ENCODE data around the gene ARHGAP6. TPM values are rescaled to one million over a fixed set of nuclear protein-coding genes. Genes with fewer than 3 reads are reported as not detected.

The ARHGAP6 gene
- total RNA-seq, 1 donor from 2014 or later: 33.6 TPM

GRCh38 chrX:11267425-11267824 is 398.3 kb downstream of the ARHGAP6 start:
- no peak for DNase-seq (ENCODE audit: low spot score in 2 of 2)
- Histone ChIP-seq H3K27me3 (no peaks in the 10 kb centered on the region), H3K9me3 (no peaks in the 10 kb centered on the region), H3K36me3 (no peaks in the 10 kb centered on the region), H3K27ac (no peak overlapping the region), H3K4me1 (peaks cover 0 to 2% of the 10 kb centered on the region in 2 donors), H3K4me3 (no peak overlapping the region)
- intact Hi-C loops (cut with DNase I): no loop called here
- TF ChIP-seq, protein P1, sequence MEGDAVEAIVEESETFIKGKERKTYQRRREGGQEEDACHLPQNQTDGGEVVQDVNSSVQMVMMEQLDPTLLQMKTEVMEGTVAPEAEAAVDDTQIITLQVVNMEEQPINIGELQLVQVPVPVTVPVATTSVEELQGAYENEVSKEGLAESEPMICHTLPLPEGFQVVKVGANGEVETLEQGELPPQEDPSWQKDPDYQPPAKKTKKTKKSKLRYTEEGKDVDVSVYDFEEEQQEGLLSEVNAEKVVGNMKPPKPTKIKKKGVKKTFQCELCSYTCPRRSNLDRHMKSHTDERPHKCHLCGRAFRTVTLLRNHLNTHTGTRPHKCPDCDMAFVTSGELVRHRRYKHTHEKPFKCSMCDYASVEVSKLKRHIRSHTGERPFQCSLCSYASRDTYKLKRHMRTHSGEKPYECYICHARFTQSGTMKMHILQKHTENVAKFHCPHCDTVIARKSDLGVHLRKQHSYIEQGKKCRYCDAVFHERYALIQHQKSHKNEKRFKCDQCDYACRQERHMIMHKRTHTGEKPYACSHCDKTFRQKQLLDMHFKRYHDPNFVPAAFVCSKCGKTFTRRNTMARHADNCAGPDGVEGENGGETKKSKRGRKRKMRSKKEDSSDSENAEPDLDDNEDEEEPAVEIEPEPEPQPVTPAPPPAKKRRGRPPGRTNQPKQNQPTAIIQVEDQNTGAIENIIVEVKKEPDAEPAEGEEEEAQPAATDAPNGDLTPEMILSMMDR (IDR thresholded peaks at IDR 0.05): no peak

- peaks cover 0 to 2% of the 10 kb centered on the region in 2 donors for H3K4me1 ChIP-seq
- DNase-seq (ENCODE audit: low spot score in 2 of 2): no peak
- intact Hi-C loops (cut with DNase I): no loop called here
- TF ChIP-seq, protein P1 (IDR thresholded peaks at IDR 0.05): no peak
- no peak overlapping the region for H3K27ac ChIP-seq
- no peak overlapping the region for H3K4me3 ChIP-seq
- H3K36me3 ChIP-seq: no peaks in the 10 kb centered on the region
- no peaks in the 10 kb centered on the region for H3K27me3 ChIP-seq
- no peaks in the 10 kb centered on the region for H3K9me3 ChIP-seq
Observed at GRCh38 chrX:11266573-11267003, 399.1 kb downstream of the ARHGAP6 start.

- DNase-seq (ENCODE audit: low spot score in 2 of 2): no peak
- Histone ChIP-seq H3K4me1 (peaks cover 0 to 2% of the 10 kb centered on the region in 2 donors), H3K36me3 (no peaks in the 10 kb centered on the region), H3K9me3 (no peaks in the 10 kb centered on the region), H3K27ac (peak overlapping the region in 1 of 2 donors; percentile 24), H3K4me3 (peak overlapping the region in 1 of 2 donors; percentile 44), H3K27me3 (no peaks in the 10 kb centered on the region)
- TF ChIP-seq, protein P1 (IDR thresholded peaks at IDR 0.05): no peak
- intact Hi-C loops (cut with DNase I): no loop called here
Observed at GRCh38 chrX:11265352-11265751, 400.4 kb downstream of the ARHGAP6 start.

GRCh38 chrX:11264925-11265324 is 400.8 kb downstream of the ARHGAP6 start:
- intact Hi-C loops (cut with DNase I): no loop called here

GRCh38 chrX:11261260-11261659 is 404.5 kb downstream of the ARHGAP6 start:
- TF ChIP-seq, protein P1 (IDR thresholded peaks at IDR 0.05): no peak
- no peak overlapping the region for H3K4me3 ChIP-seq
- no peaks in the 10 kb centered on the region for H3K36me3 ChIP-seq
- H3K9me3 ChIP-seq: no peaks in the 10 kb centered on the region
- H3K27me3 ChIP-seq: no peaks in the 10 kb centered on the region
- no peaks in the 10 kb centered on the region for H3K4me1 ChIP-seq
- DNase-seq (ENCODE audit: low spot score in 2 of 2): no peak
- no peak overlapping the region for H3K27ac ChIP-seq
- intact Hi-C loops (cut with DNase I): no loop called here

More at GRCh38 chrX:11264925-11265324, 400.8 kb downstream of the ARHGAP6 start:
- no peaks in the 10 kb centered on the region for H3K9me3 ChIP-seq
- H3K27me3 ChIP-seq: no peaks in the 10 kb centered on the region
- DNase-seq (ENCODE audit: low spot score in 2 of 2): no peak
- H3K4me1 ChIP-seq: peaks cover 0 to 1% of the 10 kb centered on the region in 2 donors
- TF ChIP-seq, protein P1 (IDR thresholded peaks at IDR 0.05): no peak
- H3K36me3 ChIP-seq: no peaks in the 10 kb centered on the region
- no peak overlapping the region for H3K4me3 ChIP-seq
- peak overlapping the region in 1 of 2 donors; percentile 24 for H3K27ac ChIP-seq

DNA sequence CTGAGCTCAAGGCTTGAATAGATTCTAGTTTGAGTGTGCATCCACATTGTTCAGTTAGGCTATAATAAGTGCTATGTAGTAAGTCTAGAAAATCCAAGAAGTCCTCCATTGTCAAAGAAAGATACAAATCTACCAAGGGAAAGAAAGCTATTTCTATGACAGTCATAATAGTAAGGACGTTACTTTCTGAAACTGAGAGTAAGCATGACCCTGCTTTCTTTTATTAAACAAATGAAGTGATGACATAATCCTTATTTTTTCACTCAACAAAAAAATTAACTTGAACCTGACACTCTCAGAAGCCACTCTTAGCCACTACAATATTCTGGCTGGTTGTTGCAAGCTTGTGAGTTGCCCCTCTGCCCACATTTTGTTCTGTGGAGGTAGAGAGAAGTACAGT is 406.3 kb downstream of the ARHGAP6 start:
- intact Hi-C loops (cut with DNase I): no loop called here
- H3K36me3 ChIP-seq: no peaks in the 10 kb centered on the region
- TF ChIP-seq, protein P1 (IDR thresholded peaks at IDR 0.05): no peak
- H3K27me3 ChIP-seq: no peaks in the 10 kb centered on the region
- H3K4me3 ChIP-seq: no peak overlapping the region
- no peaks in the 10 kb centered on the region for H3K9me3 ChIP-seq
- H3K27ac ChIP-seq: no peak overlapping the region
- H3K4me1 ChIP-seq: no peaks in the 10 kb centered on the region
- DNase-seq (ENCODE audit: low spot score in 2 of 2): no peak

All from ascending aorta (tissue), 2 donors.